Pancreas (tissue), 10 donors: ENCODE data around the gene CASP8. TPM values are rescaled to one million over a fixed set of nuclear protein-coding genes. Genes with fewer than 3 reads are reported as not detected.
A peak's percentile ranks its signal among the peaks of the same experiment; 100 is the strongest.

Source experiments
- ATAC-seq, 4 donors: fragments of 200-7000 bp; cut with Tn5 transposase; one replicate each; pipeline versions ENCODE4 v1.8.0 to v1.9.1; 2020; ENCODE audit warnings: mild to moderate bottlenecking in 4 of 4, moderate library complexity in 4 of 4
- DNase-seq, 6 donors: peaks; one replicate each; pipeline ENCODE4 v3.0.0-alpha.2; 2020
- FAIRE-seq: peaks from 2 replicates; lab custom pipeline; 2012; peaks lifted over from hg19 to GRCh38; lab: Jason Lieb, UNC
- H3K27ac ChIP-seq, 4 donors: fragments of 200-600 bp; sonication (generic); 1 replicate in 3 of 4; 2 replicates in 1 of 4; pipeline versions ENCODE4 v1.5.0 to v1.8.0; 2020
- H3K27me3 ChIP-seq, 4 donors: fragments of 200-600 bp; one replicate each; pipeline ENCODE4 v1.8.0; 2021
- H3K36me3 ChIP-seq, 3 donors: fragments of 200-600 bp; sonication (generic) in 1 of 3; one replicate each; pipeline versions ENCODE4 v1.5.0 to v1.8.0; 2020 to 2021
- H3K4me1 ChIP-seq, 3 donors: fragments of 200-600 bp; one replicate each; pipeline ENCODE4 v1.8.0; 2021
- H3K4me3 ChIP-seq, 4 donors: fragments of 200-600 bp; sonication (generic) in 2 of 4; one replicate each; pipeline versions ENCODE4 v1.5.0 to v1.8.0; 2020 to 2021
- H3K9me3 ChIP-seq, 4 donors: fragments of 200-600 bp; one replicate each; pipeline ENCODE4 v1.8.0; 2021
- CTCF ChIP-seq, 4 donors: fragments of 200-600 bp; sonication (generic) in 3 of 4; IDR thresholded peaks; one replicate each; pipeline versions ENCODE4 v1.5.0 to v1.8.0; 2021; ENCODE audit warnings: antibody characterized with exemption in 4 of 4
- WGBS, 2 donors: extraction: QIAGEN DNeasy Blood & Tissue Kit; methylation state at CpG; one replicate each; pipeline ENCODE4 v1.1.7; 2013; 5-methylcytosine and 5-hydroxymethylcytosine counted together
- intact Hi-C, 3 donors: fragments of 100-400 bp; cut with DNase I; formaldehyde crosslinking; loops; one replicate each; pipeline versions ENCODE4 v1.11.1 to v1.14.2; 2022
- polyA plus RNA-seq, 2 donors: library from polyadenylated mRNA; stranded (reverse); fragments of 200-250 nt; gene quantifications; one replicate each; pipeline ENCODE4 v1.2.3, GENCODE V29; 2013
- total RNA-seq, 6 donors: library from RNA; stranded (reverse); fragmentation: NEBNext Ultra II Directional in 4 of 6; extraction: Animal tissue kit (Norgen Biotek cat#: 25700) in 4 of 6; gene quantifications; one replicate each; pipeline versions ENCODE4 v1.2.1 to v1.2.4, GENCODE V29; 2021 to 2023
- donor health status: healthy with polysubstance abuse.
- donor health status: DM: no; HTN: no; CAD: no; lungs with moderate emphysema.
- donor health status: DM: no; HTN: no; CAD: no.
- donor health status: control.
- donor health status: control.
- donor health status: Bipolar disorder and iron deficiency.
- donor health status: DM: yes; HTN: yes; CAD: no.
- donor health status: DM: no; HTN: no; CAD: no.
- donor health status: DM: no; HTN: no; CAD: no.
- donor health status: DM: yes; HTN: yes; CAD: no.

Gene CASP8
- total and polyA plus RNA-seq, 8 donors, result 4.5 to 13.5 (median 8.1) TPM

- DNase-seq, result no peak
- Histone ChIP-seq H3K36me3 (no peaks in the 10 kb centered on the region), H3K4me3 (no peak overlapping the region), H3K27me3 (no peaks in the 10 kb centered on the region), H3K9me3 (no peaks in the 10 kb centered on the region), H3K4me1 (no peaks in the 10 kb centered on the region), H3K27ac (no peak overlapping the region)
- 93 to 95% methylated on average over 3 of the region's 3 CpGs for WGBS, 2 donors
- intact Hi-C loops, result no loop called here
- ATAC-seq, result no peak
- FAIRE-seq, result no peak
- TF ChIP-seq CTCF (IDR thresholded peaks at IDR 0.05), result no peak
Observed at GRCh38 chr2:201307876-201308275, 47.5 kb downstream of the CASP8 start.

- intact Hi-C loops, result no loop called here
- Histone ChIP-seq H3K4me1 (no peaks in the 10 kb centered on the region), H3K4me3 (no peak overlapping the region), H3K36me3 (no peaks in the 10 kb centered on the region), H3K27ac (no peak overlapping the region), H3K9me3 (no peaks in the 10 kb centered on the region), H3K27me3 (no peaks in the 10 kb centered on the region)
- no peak for ATAC-seq
- FAIRE-seq, result no peak
- TF ChIP-seq CTCF (IDR thresholded peaks at IDR 0.05), result no peak
- DNase-seq, result no peak
- 95% methylated on average over 3 of the region's 3 CpGs for WGBS, 2 donors
Observed at GRCh38 chr2:201308914-201309313, 48.6 kb downstream of the CASP8 start.

- no peaks in the 10 kb centered on the region for H3K36me3 ChIP-seq
- TF ChIP-seq CTCF (IDR thresholded peaks at IDR 0.05), result no peak
- no peak for FAIRE-seq
- intact Hi-C loops, result no loop called here
- H3K9me3 ChIP-seq, result no peaks in the 10 kb centered on the region
- H3K4me3 ChIP-seq, result no peak overlapping the region
- no peak for ATAC-seq
- H3K27me3 ChIP-seq, result no peaks in the 10 kb centered on the region
- DNase-seq, result no peak
- H3K4me1 ChIP-seq, result no peaks in the 10 kb centered on the region
- H3K27ac ChIP-seq, result no peak overlapping the region
- WGBS, 2 donors, result 79 to 88% methylated on average over 5 of the region's 5 CpGs
Observed at GRCh38 chr2:201313362-201313761, 53.0 kb downstream of the CASP8 start.

GRCh38 chr2:201319511-201319910, 59.2 kb downstream of the CASP8 start:
- WGBS, 2 donors, result 48 to 57% methylated on average over 2 of the region's 2 CpGs
- H3K27ac ChIP-seq, result no peak overlapping the region
- H3K27me3 ChIP-seq, result no peaks in the 10 kb centered on the region
- H3K36me3 ChIP-seq, result no peaks in the 10 kb centered on the region
- no peaks in the 10 kb centered on the region for H3K4me1 ChIP-seq
- ATAC-seq, result no peak
- no peak for DNase-seq
- H3K4me3 ChIP-seq, result no peak overlapping the region
- no peak for TF ChIP-seq CTCF (IDR thresholded peaks at IDR 0.05)
- FAIRE-seq, result no peak
- intact Hi-C loops, result no loop called here
- H3K9me3 ChIP-seq, result no peaks in the 10 kb centered on the region

- ATAC-seq (no peak), FAIRE-seq (no peak), DNase-seq (peak in 1 of 6 donors; percentile 22)
- intact Hi-C loops, result no loop called here
- no peaks in the 10 kb centered on the region for H3K9me3 ChIP-seq
- 91 to 95% methylated on average over 4 of the region's 4 CpGs for WGBS, 2 donors
- no peak overlapping the region for H3K4me3 ChIP-seq
- no peaks in the 10 kb centered on the region for H3K27me3 ChIP-seq
- no peak overlapping the region for H3K27ac ChIP-seq
- H3K4me1 ChIP-seq, result no peaks in the 10 kb centered on the region
- TF ChIP-seq CTCF (IDR thresholded peaks at IDR 0.05), result no peak
- H3K36me3 ChIP-seq, result no peaks in the 10 kb centered on the region
Observed at GRCh38 chr2:201320257-201320656, 59.9 kb downstream of the CASP8 start.
